Peyer's patch (tissue), 4 donors: ENCODE measurements around the gene PKNOX2. TPM values are rescaled to one million over a fixed set of nuclear protein-coding genes. Genes with fewer than 3 reads are reported as not detected.
A peak's percentile ranks its signal among the peaks of the same experiment; 100 is the strongest.

Experiments
- DNase-seq, 3 donors: peaks; one replicate each; pipeline ENCODE4 v3.0.0-alpha.2; 2017 to 2019
- H3K27ac ChIP-seq, 4 donors: fragments of 200-600 bp; sonication (generic); one replicate each; pipeline ENCODE4 v1.5.1; 2016 to 2019
- H3K27me3 ChIP-seq, 2 donors: fragments of 200-600 bp; sonication (generic); one replicate each; pipeline ENCODE4 v1.5.1; 2019
- H3K36me3 ChIP-seq, 3 donors: fragments of 200-600 bp; sonication (generic); one replicate each; pipeline ENCODE4 v1.5.1; 2016 to 2019
- H3K4me1 ChIP-seq, 4 donors: fragments of 200-600 bp; sonication (generic); one replicate each; pipeline ENCODE4 v1.5.1; 2016 to 2019
- H3K4me3 ChIP-seq, 4 donors: fragments of 200-600 bp; sonication (generic); 1 replicate in 3 of 4; 2 replicates in 1 of 4; pipeline ENCODE4 v1.5.1; 2016 to 2019; ENCODE audit warnings: mild to moderate bottlenecking in 1 of 4
- H3K9me3 ChIP-seq, 4 donors: fragments of 200-600 bp; sonication (generic); one replicate each; pipeline ENCODE4 v1.5.1; 2016 to 2019; ENCODE audit warnings: mild to moderate bottlenecking in 1 of 4
- CTCF ChIP-seq, 6 experiments: fragments of 450-650 bp in 4 of 6; fragments of 200-600 bp in 2 of 6; sonication (generic) in 1 of 6; IDR thresholded peaks; one replicate each; pipeline ENCODE4 v1.5.1; 2017 to 2019; ENCODE audit warnings: antibody characterized with exemption in 6 of 6, mild to moderate bottlenecking in 3 of 6, moderate library complexity in 1 of 6
- POLR2A ChIP-seq, 2 donors: fragments of 450-650 bp; IDR thresholded peaks; one replicate each; pipeline ENCODE4 v1.5.1; 2017; ENCODE audit warnings: antibody characterized with exemption in 2 of 2, mild to moderate bottlenecking in 2 of 2, moderate library complexity in 2 of 2
- total RNA-seq, 4 donors: library from RNA; depleted of rRNA; stranded (reverse); fragments of >200 nt; gene quantifications; one replicate each; pipeline ENCODE4 v1.1.0, GENCODE V29; 2016

PKNOX2 gene
- total RNA-seq, 4 donors from 2014 or later, result 1.4 to 8.3 TPM; not detected in 2

- Histone ChIP-seq H3K4me3 (no peak overlapping the region), H3K27me3 (no peaks in the 10 kb centered on the region), H3K9me3 (no peaks in the 10 kb centered on the region), H3K27ac (no peak overlapping the region), H3K36me3 (no peaks in the 10 kb centered on the region), H3K4me1 (peaks cover 0 to 10% (median 0%) of the 10 kb centered on the region in 4 donors)
- DNase-seq, result peak; percentile 18 to 66 (median 56)
- TF ChIP-seq POLR2A (IDR thresholded peaks at IDR 0.05) (no peak), CTCF (IDR thresholded peaks at IDR 0.05) (peak; percentile 36 to 68 (median 55))
Observed at GRCh38 chr11:125348674-125349309, 184.2 kb downstream of the PKNOX2 start.

- Histone ChIP-seq H3K27me3 (no peaks in the 10 kb centered on the region), H3K36me3 (no peaks in the 10 kb centered on the region), H3K4me1 (peaks cover 0 to 10% (median 0%) of the 10 kb centered on the region in 4 donors), H3K4me3 (no peak overlapping the region), H3K9me3 (no peaks in the 10 kb centered on the region), H3K27ac (no peak overlapping the region)
- no peak for TF ChIP-seq POLR2A (IDR thresholded peaks at IDR 0.05)
- TF ChIP-seq CTCF (IDR thresholded peaks at IDR 0.05), result no peak
- DNase-seq, result peak in 1 of 3 donors; percentile 24
Observed at GRCh38 chr11:125350206-125351032, 185.9 kb downstream of the PKNOX2 start.

GRCh38 chr11:125351033-125351867 lies 186.7 kb downstream of the PKNOX2 start:
- no peak overlapping the region for H3K27ac ChIP-seq
- H3K27me3 ChIP-seq, result no peaks in the 10 kb centered on the region
- no peak overlapping the region for H3K4me3 ChIP-seq
- H3K9me3 ChIP-seq, result no peaks in the 10 kb centered on the region
- no peak for DNase-seq
- peaks cover 0 to 6% (median 0%) of the 10 kb centered on the region in 4 donors for H3K4me1 ChIP-seq
- TF ChIP-seq CTCF (IDR thresholded peaks at IDR 0.05) (no peak), POLR2A (IDR thresholded peaks at IDR 0.05) (no peak)
- H3K36me3 ChIP-seq, result no peaks in the 10 kb centered on the region

GRCh38 chr11:125351868-125352250 lies 187.3 kb downstream of the PKNOX2 start:
- H3K27ac ChIP-seq, result no peak overlapping the region
- H3K4me1 ChIP-seq, result peaks cover 0 to 4% (median 0%) of the 10 kb centered on the region in 4 donors
- no peaks in the 10 kb centered on the region for H3K27me3 ChIP-seq
- no peaks in the 10 kb centered on the region for H3K9me3 ChIP-seq
- no peak for DNase-seq
- TF ChIP-seq POLR2A (IDR thresholded peaks at IDR 0.05), result no peak
- TF ChIP-seq CTCF (IDR thresholded peaks at IDR 0.05), result no peak
- H3K4me3 ChIP-seq, result no peak overlapping the region
- no peaks in the 10 kb centered on the region for H3K36me3 ChIP-seq

- DNase-seq, result no peak
- TF ChIP-seq POLR2A (IDR thresholded peaks at IDR 0.05) (no peak), CTCF (IDR thresholded peaks at IDR 0.05) (no peak)
- H3K9me3 ChIP-seq, result no peaks in the 10 kb centered on the region
- no peaks in the 10 kb centered on the region for H3K36me3 ChIP-seq
- H3K27ac ChIP-seq, result no peak overlapping the region
- H3K27me3 ChIP-seq, result no peaks in the 10 kb centered on the region
- H3K4me3 ChIP-seq, result no peak overlapping the region
- H3K4me1 ChIP-seq, result no peaks in the 10 kb centered on the region
Observed at GRCh38 chr11:125356797-125357196, 192.2 kb downstream of the PKNOX2 start.
